C4-2B (cell line): Measurements from ENCODE around the gene KLHL26.

ENCODE experiments used
- ZFX ChIP-seq: fragments of 450-650 bp; IDR thresholded peaks from 2 replicates; pipeline ENCODE4 v1.6.1; 2017
- TF ChIP-seq, protein P1 (sequence below): fragments of 450-650 bp; conservative IDR thresholded peaks from 2 replicates; pipeline ENCODE4 v1.5.1; 2017; ENCODE audit warnings: mild to moderate bottlenecking

GRCh38 chr19:18620311-18620710 is 16.5 kb upstream of the KLHL26 start:
- TF ChIP-seq, protein P1, sequence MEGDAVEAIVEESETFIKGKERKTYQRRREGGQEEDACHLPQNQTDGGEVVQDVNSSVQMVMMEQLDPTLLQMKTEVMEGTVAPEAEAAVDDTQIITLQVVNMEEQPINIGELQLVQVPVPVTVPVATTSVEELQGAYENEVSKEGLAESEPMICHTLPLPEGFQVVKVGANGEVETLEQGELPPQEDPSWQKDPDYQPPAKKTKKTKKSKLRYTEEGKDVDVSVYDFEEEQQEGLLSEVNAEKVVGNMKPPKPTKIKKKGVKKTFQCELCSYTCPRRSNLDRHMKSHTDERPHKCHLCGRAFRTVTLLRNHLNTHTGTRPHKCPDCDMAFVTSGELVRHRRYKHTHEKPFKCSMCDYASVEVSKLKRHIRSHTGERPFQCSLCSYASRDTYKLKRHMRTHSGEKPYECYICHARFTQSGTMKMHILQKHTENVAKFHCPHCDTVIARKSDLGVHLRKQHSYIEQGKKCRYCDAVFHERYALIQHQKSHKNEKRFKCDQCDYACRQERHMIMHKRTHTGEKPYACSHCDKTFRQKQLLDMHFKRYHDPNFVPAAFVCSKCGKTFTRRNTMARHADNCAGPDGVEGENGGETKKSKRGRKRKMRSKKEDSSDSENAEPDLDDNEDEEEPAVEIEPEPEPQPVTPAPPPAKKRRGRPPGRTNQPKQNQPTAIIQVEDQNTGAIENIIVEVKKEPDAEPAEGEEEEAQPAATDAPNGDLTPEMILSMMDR: no peak
- TF ChIP-seq ZFX: no peak
